ENCODE data around the gene CEACAM18. TPM values are rescaled to one million over a fixed set of nuclear protein-coding genes. Genes with fewer than 3 reads are reported as not detected.
"Not testable (repeated sequence)": the region's sequence is repeated elsewhere in the genome, so short reads cannot be mapped to it uniquely, and the experiment has no call there.

Gene CEACAM18
- total RNA-seq, 1 donor from 2014 or later, result not detected

GRCh38 chr19:51460164-51460992 is 18.0 kb upstream of the CEACAM18 start:
- intact Hi-C loops (cut with micrococcal nuclease), result no loop called here

- intact Hi-C loops (cut with micrococcal nuclease), result no loop called here
Measured at GRCh38 chr19:51461723-51462161, 16.6 kb upstream of the CEACAM18 start.

- intact Hi-C loops (cut with micrococcal nuclease), result no loop called here
Measured at GRCh38 chr19:51462276-51462675, 16.1 kb upstream of the CEACAM18 start.

- intact Hi-C loops (cut with micrococcal nuclease), result no loop called here
Measured at GRCh38 chr19:51462681-51463080, 15.7 kb upstream of the CEACAM18 start.

GRCh38 chr19:51463976-51464581 is 14.3 kb upstream of the CEACAM18 start:
- intact Hi-C loops (cut with micrococcal nuclease), result not testable (repeated sequence)

DNA sequence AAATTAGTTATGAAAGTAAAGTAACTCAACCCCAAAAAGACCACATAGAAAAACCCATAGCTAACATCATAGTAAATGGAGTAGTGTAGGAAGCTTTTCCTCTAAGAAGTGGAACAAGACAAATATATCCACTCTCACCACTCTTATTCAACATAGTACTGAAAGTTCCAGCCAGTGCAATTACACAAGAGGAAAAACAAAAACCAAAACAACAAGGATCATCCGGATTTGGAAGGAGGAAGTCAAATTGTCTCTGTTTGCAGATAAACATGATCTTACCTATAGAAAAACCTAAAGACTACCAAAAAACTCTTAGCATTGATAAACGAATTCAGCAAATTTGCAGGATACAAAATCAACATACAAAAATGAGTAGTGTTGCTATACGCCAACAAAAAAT is 11.6 kb upstream of the CEACAM18 start:
- intact Hi-C loops (cut with micrococcal nuclease), result no loop called here

- intact Hi-C loops (cut with micrococcal nuclease), result no loop called here
Measured at GRCh38 chr19:51467864-51468544, 10.3 kb upstream of the CEACAM18 start.

DNA sequence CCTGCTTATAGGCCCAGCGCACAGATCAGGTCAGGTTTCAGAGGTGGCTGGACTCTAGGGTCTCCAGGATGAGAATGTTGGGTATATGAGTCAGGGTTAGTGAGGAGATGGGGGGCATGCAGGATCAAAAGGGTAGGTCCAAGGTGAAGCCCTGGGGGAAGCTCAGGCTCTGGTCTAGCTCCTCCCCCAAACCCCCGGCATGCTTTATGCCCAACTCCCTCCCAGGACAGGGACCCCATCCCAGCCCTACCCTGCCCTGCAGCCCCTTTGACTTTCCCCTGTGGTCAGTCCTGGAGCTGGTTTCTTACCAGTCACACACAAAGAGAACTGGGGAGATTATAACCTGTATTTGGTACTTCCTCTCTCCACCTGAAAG is 9.8 kb upstream of the CEACAM18 start:
- intact Hi-C loops (cut with micrococcal nuclease), result no loop called here

DNA sequence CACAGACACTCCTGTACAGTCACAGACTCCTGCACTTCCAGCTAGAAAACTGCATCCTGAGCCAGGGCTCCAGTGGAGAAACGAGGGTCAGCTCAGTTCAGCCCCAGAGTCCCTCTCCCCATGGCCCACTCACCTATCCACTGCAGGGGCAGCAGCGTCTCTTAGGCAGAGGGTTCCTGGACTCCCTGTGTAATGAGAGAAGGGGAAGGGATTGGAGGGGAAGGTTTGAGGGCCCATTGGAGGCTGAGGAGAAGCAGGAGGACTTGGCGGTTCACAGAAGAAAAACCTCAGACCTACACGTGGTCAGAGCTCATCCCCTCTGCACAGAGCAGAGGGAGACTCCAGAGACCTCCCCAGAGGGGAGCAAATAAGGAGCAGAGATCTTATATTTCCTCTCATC is 9.2 kb upstream of the CEACAM18 start:
- intact Hi-C loops (cut with micrococcal nuclease), result no loop called here

- intact Hi-C loops (cut with micrococcal nuclease), result no loop called here
Measured at GRCh38 chr19:51469629-51470028, 8.7 kb upstream of the CEACAM18 start.

DNA sequence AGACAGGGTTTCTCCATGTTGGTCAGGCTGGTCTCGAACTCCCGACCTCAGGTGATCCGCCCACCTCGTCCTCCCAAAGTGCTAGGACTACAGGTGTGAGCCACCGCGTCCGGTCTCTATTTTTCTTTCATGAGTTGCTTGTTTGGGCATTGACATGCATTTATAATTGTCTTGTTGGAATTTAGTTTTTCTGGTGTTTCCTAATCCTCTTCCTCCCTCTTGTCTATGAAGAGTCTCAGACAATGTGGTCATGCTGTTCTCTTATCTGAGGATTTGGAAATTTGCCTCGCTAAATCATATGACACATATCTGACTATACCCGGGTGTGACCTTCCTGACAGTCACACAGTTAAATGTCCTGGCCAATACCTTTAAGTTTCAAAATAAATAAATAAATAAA is 7.4 kb upstream of the CEACAM18 start:
- intact Hi-C loops (cut with micrococcal nuclease), result no loop called here

- intact Hi-C loops (cut with micrococcal nuclease), result no loop called here
Measured at GRCh38 chr19:51471527-51471926, 6.8 kb upstream of the CEACAM18 start.

DNA sequence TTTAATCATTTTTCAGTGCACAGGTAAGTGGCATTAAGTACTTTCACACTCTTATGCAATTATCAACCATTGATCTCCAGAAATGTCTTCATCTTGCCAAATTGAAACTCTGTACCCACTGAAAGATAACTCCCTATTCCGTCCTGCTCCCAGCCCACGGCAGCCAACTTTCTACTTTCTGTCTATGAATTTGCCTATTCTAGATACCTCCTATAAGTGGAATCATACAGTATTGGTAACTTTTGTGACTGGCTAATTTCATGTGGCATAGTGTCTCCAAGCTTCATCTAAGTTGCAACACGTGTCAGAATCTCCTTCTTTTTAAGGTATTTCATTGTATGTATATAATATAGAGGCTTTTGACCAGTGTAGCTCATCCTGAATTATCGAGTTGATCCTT is 5.7 kb upstream of the CEACAM18 start:
- intact Hi-C loops (cut with micrococcal nuclease), result loop anchor here (1.0 to 2.0 kb wide), 3 partner anchors 42 to 185 kb away; no protein-coding TSS in a partner anchor

DNA sequence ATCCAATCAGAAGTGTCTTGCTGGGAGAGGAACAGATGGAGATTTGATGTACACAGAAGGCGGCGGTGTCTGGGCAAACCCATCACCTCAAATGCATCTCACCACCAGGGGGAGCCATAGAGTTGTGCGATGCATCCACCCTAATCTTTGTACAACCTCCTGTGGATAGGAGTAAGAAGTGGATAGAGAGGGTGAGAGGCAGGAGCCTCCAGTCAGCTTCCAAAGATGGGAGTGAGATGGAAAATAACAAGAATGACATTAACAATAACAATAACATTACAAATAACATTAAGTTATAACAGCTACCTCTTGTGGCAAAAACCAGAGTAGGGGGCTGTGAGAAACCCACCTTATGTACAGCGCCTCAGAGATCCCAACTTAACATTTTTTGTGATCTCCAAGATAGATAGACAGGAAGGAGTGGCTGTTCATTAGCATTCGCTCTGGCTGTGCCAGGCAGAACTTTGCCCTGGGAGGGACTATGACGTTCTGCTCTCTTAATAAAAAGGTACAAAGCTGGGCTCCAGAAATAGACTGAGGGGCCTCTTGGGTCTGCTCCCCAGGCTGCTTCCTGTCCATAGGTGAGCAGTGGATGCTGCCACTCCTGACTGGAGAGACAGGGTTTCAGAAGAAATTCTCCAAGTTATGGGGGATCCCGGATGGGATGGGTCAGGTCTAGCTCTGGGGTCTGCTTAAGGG is 5.2 kb upstream of the CEACAM18 start:
- intact Hi-C loops (cut with micrococcal nuclease), result loop anchor here (1.0 to 2.0 kb wide), 3 partner anchors 42 to 184 kb away; no protein-coding TSS in a partner anchor

DNA sequence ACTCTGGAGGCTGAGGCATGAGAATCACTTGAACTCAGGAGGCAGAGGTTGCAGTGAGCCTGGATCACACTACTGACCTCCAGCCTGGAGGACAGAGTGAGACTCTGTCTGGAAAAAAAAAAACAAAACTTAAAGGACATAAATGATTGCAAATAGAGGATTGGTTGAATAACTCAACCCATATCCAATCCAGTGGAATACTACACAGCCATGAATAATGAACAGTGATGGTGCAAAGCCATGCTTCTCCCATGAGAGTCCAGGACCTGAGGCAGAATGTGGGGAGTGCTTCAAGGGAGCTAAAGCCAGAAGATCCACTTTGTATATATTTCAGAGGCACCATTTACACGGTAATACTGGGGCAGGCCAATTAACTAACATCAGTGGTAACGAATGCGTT is 2.2 kb upstream of the CEACAM18 start:
- intact Hi-C loops (cut with micrococcal nuclease), result no loop called here

DNA sequence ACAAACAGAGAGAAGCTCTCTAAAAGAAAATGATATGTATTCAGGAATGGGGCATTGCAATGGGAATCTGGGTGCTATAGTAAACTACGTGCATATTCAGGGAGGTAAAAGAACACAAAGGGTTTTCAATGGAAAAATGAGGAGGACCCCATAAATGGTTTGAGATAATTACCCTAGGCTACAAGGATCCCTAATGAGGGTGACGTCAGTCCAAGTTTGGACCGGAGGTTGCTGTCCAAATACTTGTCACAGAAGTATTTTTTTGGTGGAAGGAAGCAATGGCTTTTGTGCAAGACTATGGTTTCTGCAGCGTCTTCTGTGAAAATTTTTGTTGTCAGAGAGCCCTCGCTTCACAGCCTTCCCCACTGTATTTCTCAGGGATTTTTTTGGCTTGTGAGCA is 995 bp upstream of the CEACAM18 start:
- intact Hi-C loops (cut with micrococcal nuclease), result no loop called here

- intact Hi-C loops (cut with micrococcal nuclease), result no loop called here
Measured at GRCh38 chr19:51479531-51480331, 1.4 kb downstream of the CEACAM18 start.

GRCh38 chr19:51480590-51480989 is 2.3 kb downstream of the CEACAM18 start:
- intact Hi-C loops (cut with micrococcal nuclease), result no loop called here

DNA sequence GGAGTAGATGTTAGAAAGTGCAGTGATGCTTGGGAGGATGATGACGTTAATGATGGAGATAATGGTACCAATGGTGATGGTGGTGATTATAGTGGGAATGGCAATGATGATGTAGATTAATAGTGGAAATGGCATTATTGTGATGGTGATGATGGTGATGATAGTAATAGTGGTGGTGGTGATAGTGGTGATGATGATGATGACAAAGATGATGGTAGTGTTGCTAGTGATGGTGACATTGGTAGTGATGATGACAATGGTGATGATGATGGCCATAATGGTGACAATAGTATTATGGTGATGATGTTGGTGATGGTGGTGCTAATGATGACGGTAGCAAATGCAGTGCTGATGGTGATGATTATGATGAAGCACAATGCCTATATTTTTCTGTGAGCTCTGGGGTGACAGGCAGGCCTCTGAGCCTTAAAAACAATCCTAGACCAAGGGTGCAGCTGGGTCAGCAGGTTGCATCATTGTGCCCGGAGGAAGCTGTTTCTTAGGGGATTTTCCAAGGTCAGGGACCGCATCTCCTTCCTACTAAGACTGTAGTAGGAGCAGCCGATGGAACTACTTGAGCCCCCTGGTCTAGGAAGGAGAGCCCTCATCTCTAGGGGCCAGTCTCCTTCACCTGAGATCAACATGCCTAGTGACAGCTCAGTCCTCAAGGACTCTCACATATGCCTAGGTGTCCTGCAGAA is 7.8 kb downstream of the CEACAM18 start:
- intact Hi-C loops (cut with micrococcal nuclease), result no loop called here

DNA sequence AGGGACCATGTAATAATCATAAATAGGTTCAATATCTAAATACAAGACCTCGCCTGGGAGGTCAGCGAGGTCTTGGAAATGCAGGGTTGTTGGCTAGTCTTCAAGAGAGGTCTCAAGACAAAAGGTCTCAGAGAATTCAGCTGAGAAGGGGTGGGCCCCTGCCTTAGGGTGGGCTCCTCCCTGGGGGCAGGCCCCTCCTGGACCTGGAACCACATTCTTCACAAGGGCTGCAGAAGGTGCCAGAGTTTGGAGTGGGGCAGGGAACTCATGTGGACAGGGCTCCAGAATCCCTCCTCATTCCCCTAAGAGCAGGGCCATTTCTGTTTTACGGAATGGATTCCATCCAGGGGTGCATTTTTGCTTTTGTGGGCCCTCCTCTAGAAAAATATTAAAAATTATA is 10.2 kb downstream of the CEACAM18 start:
- intact Hi-C loops (cut with micrococcal nuclease), result no loop called here

All from T-helper 2 cell treated with Interferon-gamma antibody and Interleukin-4, amounts not matched to agents 100 ng/mL and 5 ng/mL, for 36 hours (primary cell).